Right renal pelvis (tissue), 4 donors: Measurements from ENCODE around the gene C6. TPM values are rescaled to one million over a fixed set of nuclear protein-coding genes. Genes with fewer than 3 reads are reported as not detected.
A peak's percentile ranks its signal among the peaks of the same experiment; 100 is the strongest.
"Not testable (repeated sequence)": the region's sequence is repeated elsewhere in the genome, so short reads cannot be mapped to it uniquely, and the experiment has no call there.

Experiments used
- DNase-seq, 4 donors: peaks; one replicate each; pipeline ENCODE4 v3.0.0-alpha.2; 2013; ENCODE audit warnings: low read depth in 4 of 4, low spot score in 3 of 4, missing footprints in 1 of 4
- polyA plus RNA-seq, 4 donors: library from polyadenylated mRNA; unstranded; fragments of 120-200 nt; gene quantifications; one replicate each; pipeline ENCODE4 v1.2.1, GENCODE V29; 2013; ENCODE audit not compliant: insufficient read length in 4 of 4

The C6 gene
- polyA plus RNA-seq, 4 donors, result 1.4 to 3.2 (median 3.0) TPM

- DNase-seq, result no peak
Observed at GRCh38 chr5:41201082-41201772, 12.1 kb downstream of the C6 start.

- DNase-seq, result no peak
Observed at GRCh38 chr5:41200506-41200905, 12.8 kb downstream of the C6 start.

GRCh38 chr5:41199660-41200059 lies 13.7 kb downstream of the C6 start:
- DNase-seq, result no peak

- DNase-seq, result no peak
Observed at GRCh38 chr5:41196197-41196596, 17.1 kb downstream of the C6 start.

GRCh38 chr5:41195228-41195627 lies 18.1 kb downstream of the C6 start:
- no peak for DNase-seq

GRCh38 chr5:41194339-41194738 lies 19.0 kb downstream of the C6 start:
- no peak for DNase-seq

- peak; percentile 52 to 65 (median 58) for DNase-seq
Observed at GRCh38 chr5:41193456-41194205, 19.7 kb downstream of the C6 start.

- no peak for DNase-seq
Observed at GRCh38 chr5:41191249-41191648, 22.1 kb downstream of the C6 start.

- DNase-seq, result no peak
Observed at GRCh38 chr5:41186143-41186542, 27.2 kb downstream of the C6 start.

- DNase-seq, result not testable (repeated sequence)
Observed at GRCh38 chr5:41183331-41183730, 30.0 kb downstream of the C6 start.

- no peak for DNase-seq
Observed at GRCh38 chr5:41182666-41183065, 30.7 kb downstream of the C6 start.

- DNase-seq, result no peak
Observed at GRCh38 chr5:41181691-41182564, 31.4 kb downstream of the C6 start.

GRCh38 chr5:41176952-41177351 lies 36.4 kb downstream of the C6 start:
- no peak for DNase-seq

GRCh38 chr5:41172012-41172411 lies 41.3 kb downstream of the C6 start:
- no peak for DNase-seq

GRCh38 chr5:41161271-41161670 lies 52.1 kb downstream of the C6 start:
- DNase-seq, result no peak

- no peak for DNase-seq
Observed at GRCh38 chr5:41157272-41157894, 55.9 kb downstream of the C6 start.

- no peak for DNase-seq
Observed at GRCh38 chr5:41156739-41157138, 56.6 kb downstream of the C6 start.

GRCh38 chr5:41154491-41154890 lies 58.8 kb downstream of the C6 start:
- DNase-seq, result no peak

- DNase-seq, result no peak
Observed at GRCh38 chr5:41151564-41151963, 61.8 kb downstream of the C6 start.

- no peak for DNase-seq
Observed at GRCh38 chr5:41148448-41148847, 64.9 kb downstream of the C6 start.

- DNase-seq, result no peak
Observed at GRCh38 chr5:41145306-41145705, 68.0 kb downstream of the C6 start.
